ENCODE data around the gene GLT8D1.
"Not testable (repeated sequence)": the region's sequence is repeated elsewhere in the genome, so short reads cannot be mapped to it uniquely, and the experiment has no call there.

Gene GLT8D1, protein sequence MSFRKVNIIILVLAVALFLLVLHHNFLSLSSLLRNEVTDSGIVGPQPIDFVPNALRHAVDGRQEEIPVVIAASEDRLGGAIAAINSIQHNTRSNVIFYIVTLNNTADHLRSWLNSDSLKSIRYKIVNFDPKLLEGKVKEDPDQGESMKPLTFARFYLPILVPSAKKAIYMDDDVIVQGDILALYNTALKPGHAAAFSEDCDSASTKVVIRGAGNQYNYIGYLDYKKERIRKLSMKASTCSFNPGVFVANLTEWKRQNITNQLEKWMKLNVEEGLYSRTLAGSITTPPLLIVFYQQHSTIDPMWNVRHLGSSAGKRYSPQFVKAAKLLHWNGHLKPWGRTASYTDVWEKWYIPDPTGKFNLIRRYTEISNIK

DNA sequence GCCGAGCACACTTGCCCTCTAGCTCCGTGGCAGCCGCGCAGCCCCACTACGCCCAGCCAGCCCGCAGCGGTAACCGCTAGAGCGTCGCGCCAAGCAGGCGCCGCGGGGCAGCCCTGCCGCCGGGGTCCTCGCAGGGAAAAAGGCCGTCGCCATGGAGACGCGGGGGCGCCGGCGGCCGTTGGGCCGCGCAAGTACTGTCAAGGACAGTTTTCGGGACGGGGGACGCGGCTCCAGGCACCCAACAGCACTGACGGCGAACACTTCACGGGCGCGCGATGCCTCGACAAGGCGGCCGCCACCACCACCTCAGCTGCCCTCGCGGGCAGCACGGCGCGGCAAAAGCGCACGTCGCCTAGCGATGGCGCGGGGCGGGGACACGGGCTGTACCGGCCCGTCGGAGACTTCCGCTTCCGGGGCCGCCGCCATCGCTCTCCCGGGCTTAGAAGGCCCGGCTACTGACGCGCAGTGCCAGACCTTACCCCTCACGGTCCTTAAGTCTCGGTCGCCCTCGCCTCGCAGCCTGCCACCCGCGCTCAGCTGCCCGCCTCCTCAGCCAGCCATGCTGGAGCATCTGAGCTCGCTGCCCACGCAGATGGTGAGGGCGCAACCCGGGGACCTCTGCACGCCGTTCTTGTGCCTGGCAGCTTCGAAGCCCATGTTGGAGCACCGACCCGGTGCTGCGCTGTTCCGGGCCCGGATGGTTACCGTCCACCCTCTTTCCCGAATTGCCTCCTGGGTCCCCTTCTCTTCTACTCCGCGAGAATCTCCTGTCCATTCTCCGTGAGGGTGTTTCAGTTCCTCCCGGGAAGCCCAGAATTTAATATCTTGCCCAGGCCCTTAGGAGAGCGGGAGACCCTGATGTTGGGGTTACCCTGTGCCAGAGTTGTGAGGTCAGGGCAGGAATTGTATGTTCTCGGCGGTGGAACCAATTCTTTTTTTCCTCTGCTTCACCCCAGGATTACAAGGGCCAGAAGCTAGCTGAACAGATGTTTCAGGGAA lies at the start of gene GLT8D1, which contains the start of gene SPCS1:
GLT8D1 (minus strand) TSS at position 104 of the 999 bp plus-strand sequence. CDS start 5,331 bp downstream, outside the sequence.
SPCS1 (plus strand) TSS at position 419 of the 999 bp plus-strand sequence; CDS start at position 560, 141 bp downstream.
- peak; percentile 89 for DNase-seq

DNA sequence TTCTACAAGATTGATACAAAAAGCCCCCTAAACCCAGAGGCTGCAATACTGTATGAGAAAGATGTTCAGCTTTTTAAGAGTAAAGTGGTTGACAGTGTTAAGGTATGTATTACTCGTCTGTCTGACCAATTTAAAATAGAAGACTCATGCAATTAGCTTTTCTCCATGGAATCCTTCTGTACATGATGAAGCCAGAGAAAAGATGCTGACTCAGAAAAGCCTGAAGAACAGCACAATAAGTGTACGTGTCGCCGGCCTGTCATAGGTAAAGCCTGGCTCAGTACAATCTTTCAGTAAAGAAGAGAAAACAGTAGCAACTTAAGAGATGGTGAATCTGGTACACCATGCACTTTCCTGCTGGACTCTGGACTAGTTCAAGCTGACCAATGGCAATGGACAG lies 48.8 kb upstream of the GLT8D1 start:
- DNase-seq, result no peak

DNA sequence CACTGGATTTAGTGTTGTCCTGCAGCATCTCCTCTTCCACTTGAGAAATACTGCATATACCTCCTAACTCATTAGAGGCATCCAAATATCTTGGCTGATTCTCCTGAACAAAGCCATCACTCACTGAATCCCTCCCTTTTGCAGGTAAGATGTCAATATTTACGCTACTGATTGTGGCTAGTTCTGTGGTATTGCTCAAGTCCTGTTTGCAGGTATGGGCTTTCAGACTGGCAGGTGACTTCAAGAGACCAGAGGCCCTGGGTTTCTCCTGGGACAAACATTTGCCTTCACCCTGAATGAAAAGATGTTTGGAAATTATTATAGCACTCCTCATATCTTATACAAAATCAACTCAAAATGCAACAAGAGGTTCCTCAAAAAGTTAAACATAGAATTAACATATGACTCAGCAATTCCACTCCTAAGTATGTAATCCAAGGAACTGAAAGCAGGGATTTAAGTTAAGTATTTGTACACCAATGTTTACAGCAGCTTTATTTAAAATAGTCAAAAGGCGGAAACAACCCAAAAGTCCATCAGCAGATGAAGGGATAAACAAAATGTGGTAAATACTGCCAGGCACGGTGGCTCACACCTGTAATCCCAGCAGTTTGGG lies 46.6 kb upstream of the GLT8D1 start:
- no peak for DNase-seq

GRCh38 chr3:52743721-52744120 lies 38.1 kb upstream of the GLT8D1 start:
- DNase-seq, result no peak

DNA sequence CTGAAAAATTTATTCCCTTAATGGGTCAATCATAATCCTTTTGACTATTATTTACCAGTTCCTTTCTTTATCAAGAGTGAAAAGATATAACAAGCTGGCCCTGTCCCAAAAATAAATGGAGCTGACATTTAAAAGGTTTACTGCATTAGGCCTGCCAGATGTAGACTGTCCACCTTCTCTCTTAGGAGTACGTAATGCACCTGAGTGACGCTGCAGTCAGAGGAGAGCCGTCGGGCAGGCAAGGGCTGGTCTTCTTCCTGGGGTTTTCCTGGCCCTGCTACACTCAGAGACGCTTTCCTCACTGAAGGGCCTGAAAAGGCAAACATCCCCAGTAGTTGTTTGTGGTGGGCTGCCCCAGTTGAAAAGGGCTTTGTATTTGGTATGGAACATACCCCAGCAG lies 37.6 kb upstream of the GLT8D1 start:
- no peak for DNase-seq

- no peak for DNase-seq
Measured at GRCh38 chr3:52742418-52743041, 36.9 kb upstream of the GLT8D1 start.

DNA sequence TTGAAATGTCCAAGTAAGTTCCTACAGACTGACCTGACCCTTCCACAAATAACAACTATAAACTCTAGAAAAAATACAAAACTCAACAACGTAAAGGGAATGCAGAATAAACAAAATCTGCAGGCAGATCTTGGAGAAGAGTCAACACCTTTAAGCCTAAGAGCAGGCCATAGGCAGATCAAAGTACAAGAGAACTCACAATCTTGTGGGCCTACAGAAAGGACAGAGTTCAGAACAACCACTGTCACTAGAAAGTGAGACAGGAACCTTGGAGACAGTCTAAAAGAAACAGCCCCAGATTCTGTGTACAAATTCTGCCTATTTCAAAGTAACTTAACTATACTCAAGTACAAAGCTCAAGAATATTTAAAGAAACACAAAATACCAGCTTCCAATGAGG lies 34.1 kb upstream of the GLT8D1 start:
- no peak for DNase-seq

GRCh38 chr3:52733256-52733891 lies 27.8 kb upstream of the GLT8D1 start:
- DNase-seq, result no peak

DNA sequence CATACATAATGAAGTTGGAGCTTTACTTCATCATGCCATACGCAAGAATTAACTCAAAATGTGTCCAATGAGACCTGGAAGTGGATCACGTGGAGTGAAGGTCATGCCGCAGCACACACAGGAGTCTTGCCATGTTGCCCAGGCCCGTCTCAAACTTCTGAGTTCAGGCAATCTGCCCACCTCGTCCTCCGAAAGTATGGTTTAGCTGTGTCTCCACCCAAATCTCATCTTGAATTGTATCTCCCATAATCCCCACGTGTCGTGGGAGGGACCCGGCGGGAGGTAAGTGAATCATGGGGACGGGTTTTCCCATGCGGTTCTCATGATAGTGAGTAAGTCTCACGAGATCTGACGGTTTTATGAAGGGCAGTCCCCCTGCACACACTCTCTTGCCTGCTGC lies 26.0 kb upstream of the GLT8D1 start:
- no peak for DNase-seq

- no peak for DNase-seq
Measured at GRCh38 chr3:52730681-52731080, 25.1 kb upstream of the GLT8D1 start.

DNA sequence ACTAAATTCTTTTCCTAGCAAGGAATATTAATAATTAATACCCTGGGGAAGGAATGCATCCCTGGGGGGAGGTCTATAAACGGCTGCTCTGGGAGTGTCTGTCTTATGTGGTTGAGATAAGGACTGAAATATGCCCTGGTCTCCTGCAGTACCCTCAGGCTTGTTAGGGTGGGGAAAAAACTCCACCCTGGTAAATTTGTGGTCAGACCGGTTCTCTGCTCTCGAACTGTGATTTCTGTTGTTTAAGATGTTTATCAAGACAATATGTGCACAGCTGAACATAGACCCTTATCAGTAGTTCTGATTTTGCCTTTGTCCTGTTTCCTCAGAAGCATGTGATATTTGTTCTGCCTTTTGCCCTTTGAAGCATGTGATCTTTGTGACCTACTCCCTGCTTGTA lies 23.2 kb upstream of the GLT8D1 start:
- DNase-seq, result not testable (repeated sequence)

DNA sequence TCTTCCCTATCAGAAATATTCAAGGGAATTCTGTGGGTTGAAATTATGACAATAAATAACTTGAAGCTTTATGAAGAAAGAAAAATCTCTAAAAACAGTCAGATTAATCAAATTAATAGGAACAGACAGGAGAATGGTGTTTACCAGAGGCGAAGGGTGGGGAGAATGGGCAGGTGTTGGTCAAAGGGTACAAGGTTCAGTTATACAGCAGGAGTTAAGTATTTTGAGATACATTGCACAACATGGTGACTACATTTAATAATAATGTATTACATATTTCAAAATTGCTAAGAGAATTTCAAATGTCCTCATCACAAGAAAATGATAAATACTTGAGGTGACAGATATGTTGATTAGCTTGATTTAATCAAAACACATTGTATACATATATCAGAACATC lies 18.9 kb upstream of the GLT8D1 start:
- no peak for DNase-seq

DNA sequence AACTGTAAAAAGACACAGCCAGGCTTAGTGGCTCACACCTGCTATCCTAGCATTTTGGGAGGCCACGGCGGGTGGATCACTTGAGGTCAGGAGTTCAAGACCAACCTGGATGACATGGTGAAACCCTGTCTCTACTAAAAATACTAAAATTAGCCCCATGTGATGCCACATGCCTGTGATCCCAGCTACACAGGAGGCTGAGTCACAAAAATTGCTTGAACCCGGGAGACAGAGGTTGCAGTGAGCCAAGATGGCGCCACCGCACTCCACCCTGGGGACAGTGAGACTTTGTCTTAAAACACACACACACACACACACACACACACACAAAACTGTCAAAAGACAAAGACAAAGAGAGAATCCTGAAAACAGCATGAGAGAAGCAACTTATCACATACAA lies 18.3 kb upstream of the GLT8D1 start:
- no peak for DNase-seq

GRCh38 chr3:52722491-52722890 lies 16.9 kb upstream of the GLT8D1 start:
- no peak for DNase-seq

- no peak for DNase-seq
Measured at GRCh38 chr3:52721730-52722008, 16.1 kb upstream of the GLT8D1 start.

- no peak for DNase-seq
Measured at GRCh38 chr3:52721002-52721729, 15.6 kb upstream of the GLT8D1 start.

GRCh38 chr3:52719618-52720017 lies 14.0 kb upstream of the GLT8D1 start:
- DNase-seq, result no peak

- DNase-seq, result no peak
Measured at GRCh38 chr3:52715714-52716305, 10.2 kb upstream of the GLT8D1 start.

GRCh38 chr3:52714335-52715302 lies 9.0 kb upstream of the GLT8D1 start:
- DNase-seq, result no peak
